ENCODE results near the gene NCKAP5.

The NCKAP5 gene

GRCh38 chr2:132783883-132784282 lies 784.4 kb downstream of the NCKAP5 start:
- Histone ChIP-seq H3K9ac (ENCODE audit: low read length) (no peak overlapping the region), H3K27me3 (ENCODE audit: insufficient read depth, low read length) (no peaks in the 10 kb centered on the region), H3K27ac (ENCODE audit: low read depth, low read length, poor library complexity, severe bottlenecking) (no peak overlapping the region), H2AFZ (ENCODE audit: low read length) (no peak overlapping the region), H3F3A (ENCODE audit: insufficient read depth, low read length) (no peaks in the 10 kb centered on the region), H3K9me2 (ENCODE audit: low read depth, low read length) (no peaks in the 10 kb centered on the region), H3K79me2 (ENCODE audit: insufficient read depth, low read length) (no peaks in the 10 kb centered on the region), H3K4me2 (ENCODE audit: low read length) (no peak overlapping the region), H3K9me3 (ENCODE audit: low read length) (no peaks in the 10 kb centered on the region), H4K20me1 (ENCODE audit: insufficient read depth, low read length) (no peaks in the 10 kb centered on the region), H3K36me3 (ENCODE audit: insufficient read depth, low read length) (no peaks in the 10 kb centered on the region), H3K4me1 (ENCODE audit: insufficient read depth, low read length, severe bottlenecking) (no peaks in the 10 kb centered on the region), H3K4me3 (ENCODE audit: low read depth, low read length, poor library complexity, severe bottlenecking) (no peak overlapping the region)
- TF ChIP-seq CTCF (IDR thresholded peaks at IDR 0.05; ENCODE audit: low read length): no peak
- no peak for TF ChIP-seq EZH2 (IDR thresholded peaks at IDR 0.05; ENCODE audit: borderline replicate concordance, low read length)

- no peak overlapping the region for H3K4me3 ChIP-seq (ENCODE audit: low read depth, low read length, poor library complexity, severe bottlenecking)
- H3K36me3 ChIP-seq (ENCODE audit: insufficient read depth, low read length): no peaks in the 10 kb centered on the region
- no peak overlapping the region for H3K27ac ChIP-seq (ENCODE audit: low read depth, low read length, poor library complexity, severe bottlenecking)
- no peaks in the 10 kb centered on the region for H3K9me3 ChIP-seq (ENCODE audit: low read length)
- no peak overlapping the region for H3K9ac ChIP-seq (ENCODE audit: low read length)
- H3K9me2 ChIP-seq (ENCODE audit: low read depth, low read length): no peaks in the 10 kb centered on the region
- H3K4me2 ChIP-seq (ENCODE audit: low read length): no peak overlapping the region
- no peaks in the 10 kb centered on the region for H3K27me3 ChIP-seq (ENCODE audit: insufficient read depth, low read length)
- H3K4me1 ChIP-seq (ENCODE audit: insufficient read depth, low read length, severe bottlenecking): no peaks in the 10 kb centered on the region
- no peak overlapping the region for H2AFZ ChIP-seq (ENCODE audit: low read length)
- no peaks in the 10 kb centered on the region for H3F3A ChIP-seq (ENCODE audit: insufficient read depth, low read length)
- TF ChIP-seq CTCF (IDR thresholded peaks at IDR 0.05; ENCODE audit: low read length): no peak
- TF ChIP-seq EZH2 (IDR thresholded peaks at IDR 0.05; ENCODE audit: borderline replicate concordance, low read length): no peak
- no peaks in the 10 kb centered on the region for H4K20me1 ChIP-seq (ENCODE audit: insufficient read depth, low read length)
- no peaks in the 10 kb centered on the region for H3K79me2 ChIP-seq (ENCODE audit: insufficient read depth, low read length)
Measured at GRCh38 chr2:132782176-132782783, 786.0 kb downstream of the NCKAP5 start.

GRCh38 chr2:132780651-132781050 lies 787.6 kb downstream of the NCKAP5 start:
- no peak overlapping the region for H2AFZ ChIP-seq (ENCODE audit: low read length)
- H3K4me2 ChIP-seq (ENCODE audit: low read length): no peak overlapping the region
- H3K79me2 ChIP-seq (ENCODE audit: insufficient read depth, low read length): no peaks in the 10 kb centered on the region
- no peak overlapping the region for H3K4me3 ChIP-seq (ENCODE audit: low read depth, low read length, poor library complexity, severe bottlenecking)
- no peaks in the 10 kb centered on the region for H3K36me3 ChIP-seq (ENCODE audit: insufficient read depth, low read length)
- H3K9me2 ChIP-seq (ENCODE audit: low read depth, low read length): no peaks in the 10 kb centered on the region
- H3F3A ChIP-seq (ENCODE audit: insufficient read depth, low read length): no peaks in the 10 kb centered on the region
- H4K20me1 ChIP-seq (ENCODE audit: insufficient read depth, low read length): no peaks in the 10 kb centered on the region
- H3K9me3 ChIP-seq (ENCODE audit: low read length): no peaks in the 10 kb centered on the region
- no peak for TF ChIP-seq EZH2 (IDR thresholded peaks at IDR 0.05; ENCODE audit: borderline replicate concordance, low read length)
- no peak for TF ChIP-seq CTCF (IDR thresholded peaks at IDR 0.05; ENCODE audit: low read length)
- H3K27me3 ChIP-seq (ENCODE audit: insufficient read depth, low read length): no peaks in the 10 kb centered on the region
- no peak overlapping the region for H3K9ac ChIP-seq (ENCODE audit: low read length)
- no peak overlapping the region for H3K27ac ChIP-seq (ENCODE audit: low read depth, low read length, poor library complexity, severe bottlenecking)
- no peaks in the 10 kb centered on the region for H3K4me1 ChIP-seq (ENCODE audit: insufficient read depth, low read length, severe bottlenecking)
